ENCODE results near the gene CA6.
"Not testable (repeated sequence)": the region's sequence is repeated elsewhere in the genome, so short reads cannot be mapped to it uniquely, and the experiment has no call there.

Gene CA6

GRCh38 chr1:8914466-8914865 lies 31.2 kb upstream of the CA6 start:
- Mint-ChIP-seq H3K36me3 (no peaks in the 10 kb centered on the region), H3K27ac (no peak overlapping the region), H3K27me3 (peaks cover 8% of the 10 kb centered on the region), H3K4me1 (no peaks in the 10 kb centered on the region), H3K4me3 (no peak overlapping the region), H3K9me3 (peaks cover 2% of the 10 kb centered on the region)
- ATAC-seq, result no peak

DNA sequence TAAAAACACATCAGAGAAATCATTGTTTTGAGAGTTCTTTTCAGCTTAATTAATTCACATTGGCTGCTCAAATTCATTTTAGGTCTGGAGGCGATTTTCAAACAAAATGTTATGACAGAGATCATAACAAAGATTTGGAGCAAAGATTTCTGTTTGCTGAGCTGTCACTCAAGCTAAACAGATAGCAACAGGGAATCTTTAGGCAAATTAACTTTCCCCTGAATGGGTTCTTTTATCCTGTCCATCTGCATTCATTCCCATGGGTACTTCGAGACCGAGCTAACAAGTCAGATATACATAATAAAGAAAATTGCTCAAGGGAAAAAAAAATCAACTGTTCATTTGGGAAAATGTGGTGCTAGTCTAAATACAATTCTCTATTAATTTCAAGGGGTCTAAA lies 30.2 kb upstream of the CA6 start:
- Mint-ChIP-seq H3K27ac (no peak overlapping the region), H3K4me1 (no peaks in the 10 kb centered on the region), H3K36me3 (no peaks in the 10 kb centered on the region), H3K9me3 (no peaks in the 10 kb centered on the region), H3K27me3 (peaks cover 8% of the 10 kb centered on the region), H3K4me3 (no peak overlapping the region)
- ATAC-seq, result no peak

GRCh38 chr1:8917536-8917935 lies 28.1 kb upstream of the CA6 start:
- H3K4me3 Mint-ChIP-seq, ATAC-seq, H3K4me1 Mint-ChIP-seq, H3K9me3 Mint-ChIP-seq, H3K27ac Mint-ChIP-seq, H3K36me3 Mint-ChIP-seq: not testable (repeated sequence)
- H3K27me3 Mint-ChIP-seq, result peaks cover 18% of the 10 kb centered on the region

- no peak overlapping the region for H3K4me3 Mint-ChIP-seq
- no peaks in the 10 kb centered on the region for H3K36me3 Mint-ChIP-seq
- H3K27ac Mint-ChIP-seq, result no peak overlapping the region
- H3K4me1 Mint-ChIP-seq, result no peaks in the 10 kb centered on the region
- no peak for ATAC-seq
- H3K27me3 Mint-ChIP-seq, result peaks cover 18% of the 10 kb centered on the region
- no peaks in the 10 kb centered on the region for H3K9me3 Mint-ChIP-seq
These were observed 22.7 kb upstream of the CA6 start for GRCh38 chr1:8922962-8923361.

DNA sequence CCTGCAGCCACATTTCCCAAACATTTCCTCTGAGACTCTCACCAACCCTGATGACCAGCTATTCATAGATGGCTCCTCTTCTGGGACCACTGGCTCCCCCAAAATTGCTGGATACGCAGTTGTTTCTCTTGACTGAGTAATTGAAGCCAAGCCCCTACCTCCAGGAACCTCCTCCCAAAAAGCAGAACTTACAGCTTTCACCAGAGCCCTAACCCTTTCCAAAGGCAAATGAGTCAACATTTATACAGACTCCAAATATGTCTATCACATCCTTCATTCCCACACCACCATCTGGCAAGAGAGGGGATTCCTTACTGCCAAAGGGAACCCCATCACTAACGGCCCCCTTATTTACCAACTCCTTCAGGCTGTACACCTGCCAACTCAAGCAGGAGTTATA lies 20.3 kb upstream of the CA6 start:
- H3K36me3 Mint-ChIP-seq, result no peaks in the 10 kb centered on the region
- peaks cover 18% of the 10 kb centered on the region for H3K27me3 Mint-ChIP-seq
- no peaks in the 10 kb centered on the region for H3K9me3 Mint-ChIP-seq
- ATAC-seq, result no peak
- no peak overlapping the region for H3K4me3 Mint-ChIP-seq
- H3K27ac Mint-ChIP-seq, result no peak overlapping the region
- H3K4me1 Mint-ChIP-seq, result no peaks in the 10 kb centered on the region

DNA sequence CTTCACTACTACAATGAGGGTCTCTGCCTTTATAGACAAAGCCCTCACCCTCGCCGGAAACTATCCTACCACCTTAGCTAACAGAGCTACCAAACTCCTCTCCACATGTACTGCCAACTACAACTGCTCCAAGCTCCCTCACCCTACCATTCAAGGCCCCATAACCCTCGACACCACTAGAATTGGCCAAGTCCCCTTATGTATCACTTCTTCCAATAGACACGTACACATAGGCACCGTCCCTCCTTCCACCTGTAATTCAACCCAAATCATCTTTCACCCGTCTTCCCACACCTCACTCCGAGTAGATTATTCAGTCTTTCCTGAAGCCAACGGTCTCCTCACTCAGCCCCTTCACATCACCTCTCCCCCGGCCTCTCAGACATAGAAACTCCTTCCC lies 19.7 kb upstream of the CA6 start:
- ATAC-seq, result no peak
- Mint-ChIP-seq H3K27ac (no peak overlapping the region), H3K4me1 (no peaks in the 10 kb centered on the region), H3K27me3 (peaks cover 15% of the 10 kb centered on the region), H3K36me3 (no peaks in the 10 kb centered on the region), H3K9me3 (no peaks in the 10 kb centered on the region), H3K4me3 (no peak overlapping the region)

DNA sequence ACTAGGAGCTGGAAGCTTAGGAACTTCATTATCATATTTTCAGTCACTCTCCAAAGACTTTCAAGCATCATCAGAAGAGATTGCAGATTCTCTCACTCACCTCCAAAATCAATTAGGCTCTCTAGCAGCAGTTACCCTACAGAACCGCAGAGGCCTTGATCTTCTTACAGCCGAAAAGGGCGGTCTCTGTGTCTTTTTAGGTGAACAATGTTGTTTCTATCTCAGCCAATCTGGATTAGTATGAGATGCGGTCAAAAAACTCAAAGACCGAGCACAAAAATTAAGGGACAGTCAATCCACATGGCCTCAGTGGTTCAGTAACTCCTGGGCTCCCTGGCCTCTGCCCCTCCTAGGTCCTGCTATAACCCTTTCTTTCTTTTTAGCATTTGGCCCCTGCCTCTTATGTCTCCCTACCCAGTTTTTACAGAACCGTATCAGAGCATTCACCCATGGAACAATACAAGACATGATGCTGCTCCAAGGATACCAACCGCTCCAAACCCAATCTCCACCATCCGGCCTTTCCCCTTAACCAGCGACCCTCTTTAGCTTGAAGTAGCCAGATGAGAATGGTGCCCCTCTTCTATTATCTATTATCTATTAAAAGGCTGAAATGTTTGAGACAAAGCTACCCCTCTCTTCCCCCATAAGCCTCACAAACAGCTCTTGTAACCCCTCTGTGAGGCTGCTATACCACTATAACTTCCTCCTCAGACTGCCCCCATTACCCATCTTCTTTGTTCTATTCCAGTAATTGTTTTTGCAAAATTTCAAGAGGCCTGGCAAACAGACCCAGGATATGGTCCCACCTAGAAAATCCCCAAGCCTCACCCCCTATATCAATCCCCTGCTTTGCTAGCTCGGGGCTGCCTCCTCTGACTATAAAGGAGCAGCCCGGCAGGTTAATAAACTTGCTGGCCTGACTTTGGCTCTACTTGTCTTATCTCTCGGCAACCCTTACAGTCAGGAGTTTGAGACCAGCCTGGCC lies 18.7 kb upstream of the CA6 start:
- no peaks in the 10 kb centered on the region for H3K9me3 Mint-ChIP-seq
- ATAC-seq, result no peak
- H3K36me3 Mint-ChIP-seq, result no peaks in the 10 kb centered on the region
- no peaks in the 10 kb centered on the region for H3K4me1 Mint-ChIP-seq
- H3K4me3 Mint-ChIP-seq, result no peak overlapping the region
- no peak overlapping the region for H3K27ac Mint-ChIP-seq
- H3K27me3 Mint-ChIP-seq, result peaks cover 5% of the 10 kb centered on the region

GRCh38 chr1:8930116-8930515 lies 15.6 kb upstream of the CA6 start:
- H3K27ac Mint-ChIP-seq, result no peak overlapping the region
- H3K9me3 Mint-ChIP-seq, result no peaks in the 10 kb centered on the region
- H3K4me1 Mint-ChIP-seq, result no peaks in the 10 kb centered on the region
- no peaks in the 10 kb centered on the region for H3K36me3 Mint-ChIP-seq
- no peak overlapping the region for H3K4me3 Mint-ChIP-seq
- no peak for ATAC-seq
- H3K27me3 Mint-ChIP-seq, result no peaks in the 10 kb centered on the region

DNA sequence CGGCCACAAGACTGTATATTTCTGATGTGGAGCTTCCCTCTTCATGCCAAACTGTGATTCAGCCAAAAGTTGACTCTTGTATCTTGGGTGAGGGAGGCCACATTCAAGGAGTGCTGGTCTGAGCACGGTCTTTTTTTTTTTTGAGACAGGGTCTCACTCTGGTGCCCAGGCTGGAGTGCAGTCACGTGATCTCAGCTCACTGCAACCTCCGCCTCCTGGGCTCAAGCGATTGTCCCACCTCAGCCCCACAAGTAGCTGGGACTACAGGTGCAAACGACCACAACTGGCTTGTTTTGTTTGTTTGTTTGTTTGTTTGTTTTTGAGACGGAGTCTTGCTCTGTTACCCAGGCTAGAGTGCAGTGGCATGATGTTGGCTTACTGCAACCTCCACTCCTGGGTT lies 8.6 kb upstream of the CA6 start:
- not testable (repeated sequence) for ATAC-seq, H3K4me3 Mint-ChIP-seq

GRCh38 chr1:8937701-8938100 lies 8.0 kb upstream of the CA6 start:
- Mint-ChIP-seq H3K27ac (no peak overlapping the region), H3K4me3 (no peak overlapping the region), H3K27me3 (peaks cover 29% of the 10 kb centered on the region), H3K9me3 (peaks cover 3% of the 10 kb centered on the region), H3K36me3 (no peaks in the 10 kb centered on the region), H3K4me1 (no peaks in the 10 kb centered on the region)
- no peak for ATAC-seq

More for the DNA sequence above, 8.6 kb upstream of the CA6 start:
- not testable (repeated sequence) for H3K36me3 Mint-ChIP-seq, H3K27ac Mint-ChIP-seq, H3K9me3 Mint-ChIP-seq, H3K4me1 Mint-ChIP-seq
- peaks cover 24% of the 10 kb centered on the region for H3K27me3 Mint-ChIP-seq

- H3K9me3 Mint-ChIP-seq, result peaks cover 3% of the 10 kb centered on the region
- no peak overlapping the region for H3K27ac Mint-ChIP-seq
- no peak for ATAC-seq
- no peaks in the 10 kb centered on the region for H3K36me3 Mint-ChIP-seq
- peaks cover 36% of the 10 kb centered on the region for H3K27me3 Mint-ChIP-seq
- no peaks in the 10 kb centered on the region for H3K4me1 Mint-ChIP-seq
- H3K4me3 Mint-ChIP-seq, result no peak overlapping the region
These were observed 7.3 kb upstream of the CA6 start for GRCh38 chr1:8938232-8938999.

- Mint-ChIP-seq H3K27me3 (peaks cover 41% of the 10 kb centered on the region), H3K36me3 (no peaks in the 10 kb centered on the region), H3K27ac (no peak overlapping the region), H3K4me3 (no peak overlapping the region), H3K9me3 (peaks cover 3% of the 10 kb centered on the region), H3K4me1 (no peaks in the 10 kb centered on the region)
- no peak for ATAC-seq
These were observed 6.7 kb upstream of the CA6 start for GRCh38 chr1:8939000-8939265.

- Mint-ChIP-seq H3K27me3 (peaks cover 42% of the 10 kb centered on the region), H3K9me3 (peaks cover 3% of the 10 kb centered on the region), H3K4me3 (no peak overlapping the region), H3K27ac (no peak overlapping the region), H3K4me1 (no peaks in the 10 kb centered on the region), H3K36me3 (no peaks in the 10 kb centered on the region)
- ATAC-seq, result no peak
These were observed 6.2 kb upstream of the CA6 start for GRCh38 chr1:8939362-8939995.

GRCh38 chr1:8941906-8942305 lies 3.8 kb upstream of the CA6 start:
- Mint-ChIP-seq H3K27ac (no peak overlapping the region), H3K4me1 (no peaks in the 10 kb centered on the region), H3K36me3 (no peaks in the 10 kb centered on the region), H3K9me3 (peaks cover 3% of the 10 kb centered on the region), H3K4me3 (no peak overlapping the region), H3K27me3 (peaks cover 42% of the 10 kb centered on the region)
- no peak for ATAC-seq

DNA sequence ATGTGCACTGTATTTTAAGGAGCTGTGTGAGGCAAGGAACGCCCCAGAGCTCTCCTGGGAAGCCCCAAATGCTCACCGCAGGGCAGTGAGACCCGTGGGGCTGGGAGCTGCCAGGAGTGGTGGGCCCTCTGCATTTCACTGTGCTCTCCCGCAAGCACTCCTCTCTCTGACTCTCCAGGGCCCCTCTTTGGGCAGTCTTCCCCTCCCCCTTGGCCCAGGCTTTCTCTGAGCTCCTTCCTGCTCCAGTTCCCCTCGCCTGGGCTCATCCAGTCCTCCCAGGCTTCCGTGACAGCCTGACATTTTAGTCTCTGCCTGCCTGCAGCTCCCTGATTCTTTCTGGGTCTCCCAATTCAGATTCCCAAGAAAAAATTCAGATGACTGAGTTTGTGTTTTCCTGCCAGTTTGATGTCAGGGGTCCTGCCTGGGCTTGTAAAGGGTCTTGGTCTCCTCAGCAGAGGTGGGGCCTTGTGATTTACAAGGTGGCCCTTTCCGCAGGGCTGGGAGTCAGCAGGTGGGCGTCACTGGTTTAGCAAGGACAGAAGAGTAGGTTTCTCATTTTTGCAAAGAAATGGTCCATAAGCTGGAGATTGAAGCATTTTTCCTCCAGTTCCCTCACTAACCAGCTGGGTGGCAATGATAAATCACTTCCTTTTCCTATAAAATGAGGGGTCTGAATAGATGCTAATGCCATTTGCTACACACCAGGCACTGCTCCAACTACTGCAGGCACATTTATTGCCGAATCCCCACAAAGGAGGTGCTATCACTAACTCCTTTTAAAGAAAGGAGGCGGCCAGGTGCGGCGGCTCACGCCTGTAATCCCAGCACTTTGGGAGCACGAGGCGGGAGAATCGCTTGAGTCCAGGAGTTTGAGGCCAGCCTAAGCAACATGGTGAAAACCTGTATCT lies 1.9 kb upstream of the CA6 start:
- H3K4me1 Mint-ChIP-seq, result no peaks in the 10 kb centered on the region
- no peak overlapping the region for H3K4me3 Mint-ChIP-seq
- H3K27me3 Mint-ChIP-seq, result peaks cover 51% of the 10 kb centered on the region
- ATAC-seq, result no peak
- H3K27ac Mint-ChIP-seq, result no peak overlapping the region
- no peaks in the 10 kb centered on the region for H3K36me3 Mint-ChIP-seq
- H3K9me3 Mint-ChIP-seq, result peaks cover 3% of the 10 kb centered on the region
